KMS-11 (cell line): Measurements from ENCODE around the gene CCDC107.

Experiments used
- H2AFZ ChIP-seq: fragments of 200-600 bp; sonication (generic); 2 replicates; pipeline ENCODE4 v1.6.1; 2016; ENCODE audit warnings: antibody characterized with exemption, mixed run types, low read depth
- H3K27ac ChIP-seq: fragments of 200-600 bp; sonication (generic); 2 replicates; pipeline ENCODE4 v1.6.1; 2016; ENCODE audit warnings: mild to moderate bottlenecking, mixed run types
- H3K27me3 ChIP-seq: fragments of 200-600 bp; sonication (generic); 2 replicates; pipeline ENCODE4 v1.6.1; 2017; ENCODE audit warnings: mild to moderate bottlenecking, low read depth, mixed run types, moderate library complexity; ENCODE audit not compliant: insufficient read depth
- H3K36me3 ChIP-seq: fragments of 200-600 bp; sonication (generic); 2 replicates; pipeline ENCODE4 v1.6.1; 2017; ENCODE audit warnings: mild to moderate bottlenecking, mixed run types; ENCODE audit not compliant: insufficient read depth
- H3K4me1 ChIP-seq: fragments of 200-600 bp; sonication (generic); 2 replicates; pipeline ENCODE4 v1.6.1; 2016; ENCODE audit warnings: mild to moderate bottlenecking, low read depth, mixed run types; ENCODE audit not compliant: poor library complexity, severe bottlenecking
- H3K4me2 ChIP-seq: fragments of 200-600 bp; sonication (generic); 2 replicates; pipeline ENCODE4 v1.7.0; 2016; ENCODE audit warnings: mild to moderate bottlenecking, mixed run types
- H3K4me3 ChIP-seq: fragments of 200-600 bp; sonication (generic); IDR thresholded peaks from 2 replicates; pipeline ENCODE4 v1.6.1; 2017; ENCODE audit warnings: low read depth, low read length, mixed read lengths; ENCODE audit not compliant: insufficient read depth
- H3K79me2 ChIP-seq: fragments of 200-600 bp; sonication (generic); 2 replicates; pipeline ENCODE4 v1.6.1; 2016; ENCODE audit warnings: low read depth, mixed run types; ENCODE audit not compliant: insufficient read depth
- H3K9ac ChIP-seq: fragments of 200-600 bp; sonication (generic); 2 replicates; pipeline ENCODE4 v1.6.1; 2016; ENCODE audit warnings: mild to moderate bottlenecking, mixed run types
- H4K20me1 ChIP-seq: fragments of 200-600 bp; sonication (generic); 2 replicates; pipeline ENCODE4 v1.6.1; 2016; ENCODE audit warnings: mild to moderate bottlenecking, mixed run types; ENCODE audit not compliant: insufficient read depth
- TF ChIP-seq, protein P1 (sequence below): fragments of 200-600 bp; sonication (generic); conservative IDR thresholded peaks from 2 replicates; pipeline ENCODE4 v1.6.1; 2017; ENCODE audit warnings: low read depth, mild to moderate bottlenecking, antibody characterized with exemption, low read length, moderate library complexity, mixed read lengths

The CCDC107 gene

DNA sequence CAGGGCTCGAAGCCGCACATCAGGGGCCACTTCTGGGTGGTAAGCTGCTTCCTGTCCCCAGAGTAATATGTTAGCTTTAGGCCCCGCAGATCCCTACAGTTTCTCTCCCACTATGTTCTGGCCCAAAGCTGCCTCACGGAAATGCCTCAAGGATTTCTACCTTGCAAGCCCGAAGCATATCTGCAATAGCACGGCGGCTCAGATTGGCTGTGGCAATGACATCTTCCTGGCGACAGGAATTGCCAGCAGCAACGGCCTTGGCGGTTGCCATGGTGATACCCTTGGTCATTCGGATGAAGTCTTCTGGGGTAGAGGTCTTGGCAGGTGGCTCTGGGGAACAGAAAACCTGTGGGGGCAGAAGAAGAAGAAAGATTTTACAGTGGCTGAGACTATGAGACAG, 41.9 kb downstream of the CCDC107 start:
- Histone ChIP-seq H3K79me2 (no peaks in the 10 kb centered on the region), H3K4me2 (no peak overlapping the region), H3K36me3 (no peaks in the 10 kb centered on the region; the same call in 1 of the 2 replicates), H3K4me1 (no peaks in the 10 kb centered on the region), H3K4me3 (no peak overlapping the region), H2AFZ (no peak overlapping the region), H3K9ac (no peak overlapping the region), H3K27me3 (no peaks in the 10 kb centered on the region), H4K20me1 (no peaks in the 10 kb centered on the region), H3K27ac (no peak overlapping the region)
- TF ChIP-seq, protein P1, sequence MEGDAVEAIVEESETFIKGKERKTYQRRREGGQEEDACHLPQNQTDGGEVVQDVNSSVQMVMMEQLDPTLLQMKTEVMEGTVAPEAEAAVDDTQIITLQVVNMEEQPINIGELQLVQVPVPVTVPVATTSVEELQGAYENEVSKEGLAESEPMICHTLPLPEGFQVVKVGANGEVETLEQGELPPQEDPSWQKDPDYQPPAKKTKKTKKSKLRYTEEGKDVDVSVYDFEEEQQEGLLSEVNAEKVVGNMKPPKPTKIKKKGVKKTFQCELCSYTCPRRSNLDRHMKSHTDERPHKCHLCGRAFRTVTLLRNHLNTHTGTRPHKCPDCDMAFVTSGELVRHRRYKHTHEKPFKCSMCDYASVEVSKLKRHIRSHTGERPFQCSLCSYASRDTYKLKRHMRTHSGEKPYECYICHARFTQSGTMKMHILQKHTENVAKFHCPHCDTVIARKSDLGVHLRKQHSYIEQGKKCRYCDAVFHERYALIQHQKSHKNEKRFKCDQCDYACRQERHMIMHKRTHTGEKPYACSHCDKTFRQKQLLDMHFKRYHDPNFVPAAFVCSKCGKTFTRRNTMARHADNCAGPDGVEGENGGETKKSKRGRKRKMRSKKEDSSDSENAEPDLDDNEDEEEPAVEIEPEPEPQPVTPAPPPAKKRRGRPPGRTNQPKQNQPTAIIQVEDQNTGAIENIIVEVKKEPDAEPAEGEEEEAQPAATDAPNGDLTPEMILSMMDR, result no peak

DNA sequence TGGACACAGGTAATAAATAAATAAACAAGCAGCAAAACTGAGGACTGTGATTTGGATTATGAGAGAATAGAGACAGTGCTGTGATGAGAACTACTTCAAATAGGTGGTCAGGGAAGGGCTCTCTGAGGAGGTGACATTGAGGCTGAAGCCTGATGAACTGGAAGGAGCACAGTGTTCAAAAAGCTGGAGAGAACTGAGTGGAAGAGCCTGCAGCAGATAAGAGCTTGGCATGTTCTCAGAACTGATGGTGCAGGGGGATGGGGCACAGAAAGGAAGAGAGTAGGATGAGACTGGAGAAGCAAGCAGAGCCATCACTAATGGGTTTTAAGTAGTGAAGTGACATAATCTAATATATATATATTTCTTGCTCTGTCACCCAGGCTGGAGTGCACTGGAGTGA, 42.9 kb downstream of the CCDC107 start:
- Histone ChIP-seq H3K27ac (no peak overlapping the region), H3K4me3 (no peak overlapping the region), H3K9ac (no peak overlapping the region), H2AFZ (no peak overlapping the region), H3K79me2 (no peaks in the 10 kb centered on the region), H3K4me1 (no peaks in the 10 kb centered on the region), H3K27me3 (no peaks in the 10 kb centered on the region), H3K36me3 (no peaks in the 10 kb centered on the region; the same call in 1 of the 2 replicates), H4K20me1 (no peaks in the 10 kb centered on the region), H3K4me2 (no peak overlapping the region)
- TF ChIP-seq, protein P1, result no peak

DNA sequence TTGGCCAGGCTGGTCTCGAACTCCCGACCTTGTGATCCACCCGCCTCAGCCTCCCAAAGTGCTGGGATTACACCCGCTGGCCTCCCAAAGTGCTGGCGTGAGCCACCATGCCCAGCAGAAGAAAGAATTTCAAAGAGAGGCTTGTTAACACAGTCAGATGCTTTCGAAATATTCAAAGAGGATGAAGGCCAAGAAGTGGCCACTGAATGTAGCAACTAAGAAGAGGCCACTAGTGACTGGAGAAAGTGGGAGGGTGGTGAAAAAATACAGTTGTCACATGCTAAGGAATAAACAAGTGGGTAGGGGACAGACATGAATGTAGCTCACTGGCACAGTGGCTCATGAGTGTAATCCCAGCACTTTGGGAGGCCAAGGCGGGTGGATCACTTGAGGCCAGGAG, 44.6 kb downstream of the CCDC107 start:
- Histone ChIP-seq H3K27ac (no peak overlapping the region), H3K4me1 (no peaks in the 10 kb centered on the region), H3K36me3 (no peaks in the 10 kb centered on the region; the same call in 1 of the 2 replicates), H4K20me1 (no peaks in the 10 kb centered on the region), H3K4me3 (no peak overlapping the region), H3K27me3 (no peaks in the 10 kb centered on the region), H3K9ac (no peak overlapping the region), H3K79me2 (no peaks in the 10 kb centered on the region), H3K4me2 (no peak overlapping the region), H2AFZ (no peak overlapping the region)
- TF ChIP-seq, protein P1, result no peak

DNA sequence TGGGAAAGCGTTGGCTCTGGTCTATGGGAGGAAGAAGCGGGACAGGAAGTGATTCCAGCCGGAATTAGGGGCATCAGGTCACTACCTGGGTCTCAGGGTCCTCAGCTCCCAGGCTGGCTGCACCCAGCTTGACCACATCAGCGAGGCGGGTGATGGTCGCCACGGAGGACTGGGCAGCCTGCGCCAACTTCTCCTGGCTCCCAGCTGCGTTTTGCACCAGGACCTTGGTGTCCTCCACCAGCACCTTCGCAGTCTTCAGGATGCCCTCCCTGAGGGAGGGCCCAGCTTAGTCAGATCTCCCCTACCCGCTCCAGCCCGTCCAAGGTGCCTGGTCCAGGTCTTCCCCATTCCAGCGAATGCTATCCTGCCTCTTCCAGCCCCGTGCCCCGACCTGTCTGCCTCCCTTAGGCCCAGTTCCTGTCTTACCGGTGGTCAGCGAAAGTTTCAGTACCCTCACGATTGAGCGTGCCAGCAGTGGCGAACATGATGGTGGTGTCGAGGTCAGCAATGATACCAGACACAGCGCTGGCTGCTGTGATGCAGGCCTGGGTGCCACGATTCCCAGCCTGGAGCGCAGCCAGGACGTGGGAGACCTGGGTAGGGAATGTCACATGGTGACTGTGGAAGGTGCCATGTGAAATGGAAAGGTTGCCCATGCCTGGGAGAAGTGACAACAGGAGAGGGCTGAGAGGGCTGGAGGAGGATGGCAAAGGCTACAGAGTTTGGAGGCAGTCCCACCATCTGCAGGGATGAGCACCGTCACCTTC, 46.0 kb downstream of the CCDC107 start:
- H3K27me3 ChIP-seq, result no peaks in the 10 kb centered on the region
- no peaks in the 10 kb centered on the region for H4K20me1 ChIP-seq
- H3K27ac ChIP-seq, result no peak overlapping the region
- H3K9ac ChIP-seq, result no peak overlapping the region
- TF ChIP-seq, protein P1, result no peak
- no peak overlapping the region for H3K4me3 ChIP-seq
- H3K36me3 ChIP-seq, result no peaks in the 10 kb centered on the region; the same call in 1 of the 2 replicates
- no peaks in the 10 kb centered on the region for H3K79me2 ChIP-seq
- H2AFZ ChIP-seq, result no peak overlapping the region
- H3K4me2 ChIP-seq, result no peak overlapping the region
- H3K4me1 ChIP-seq, result no peaks in the 10 kb centered on the region
